NCI-H524 (cell line): ENCODE results near the gene ARMC3.

Source experiments
- DNase-seq, 2 experiments: peaks; one replicate each; lab custom pipeline; 2025; lab: John Stamatoyannopoulos, UW

ARMC3 gene

DNA sequence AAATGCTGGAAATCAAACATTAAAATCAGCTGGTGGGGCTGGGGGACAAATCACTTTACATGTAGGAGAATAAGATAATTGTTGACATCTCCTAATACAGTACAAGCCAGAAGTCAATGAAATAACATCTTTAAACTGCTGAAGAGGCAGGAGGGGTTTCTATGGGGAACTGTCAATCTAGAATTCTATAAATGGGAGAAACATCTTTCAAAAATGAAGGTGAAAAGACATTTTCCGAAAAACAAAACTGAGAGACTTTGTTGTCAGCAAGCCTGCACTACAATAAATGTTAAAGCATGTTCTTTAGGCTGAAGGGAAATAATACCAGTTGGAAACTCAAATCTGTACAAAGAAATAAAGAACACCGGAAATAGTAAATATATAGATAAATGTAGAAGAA is 150.3 kb downstream of the ARMC3 start:
- no peak for DNase-seq

DNA sequence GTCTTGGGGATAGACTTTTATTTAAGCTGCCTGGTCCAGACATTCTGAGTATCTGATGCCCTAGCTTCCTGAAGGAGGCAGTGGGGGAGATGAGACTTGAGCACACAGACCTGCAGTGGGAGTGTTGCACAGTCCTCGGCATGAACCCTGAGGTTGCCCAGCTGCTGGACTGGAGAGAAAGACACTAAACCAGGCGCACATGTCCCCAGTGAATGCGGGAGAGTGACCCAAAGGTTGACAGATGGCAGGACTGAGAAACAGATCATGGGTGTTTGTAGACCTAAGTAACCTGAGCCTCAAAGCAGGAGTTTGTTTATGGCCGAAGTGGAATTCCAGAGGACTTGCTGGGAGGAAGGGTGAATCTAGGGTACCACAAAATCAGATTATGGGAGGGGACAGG is 151.8 kb downstream of the ARMC3 start:
- DNase-seq: peak; percentile 6 to 50

DNA sequence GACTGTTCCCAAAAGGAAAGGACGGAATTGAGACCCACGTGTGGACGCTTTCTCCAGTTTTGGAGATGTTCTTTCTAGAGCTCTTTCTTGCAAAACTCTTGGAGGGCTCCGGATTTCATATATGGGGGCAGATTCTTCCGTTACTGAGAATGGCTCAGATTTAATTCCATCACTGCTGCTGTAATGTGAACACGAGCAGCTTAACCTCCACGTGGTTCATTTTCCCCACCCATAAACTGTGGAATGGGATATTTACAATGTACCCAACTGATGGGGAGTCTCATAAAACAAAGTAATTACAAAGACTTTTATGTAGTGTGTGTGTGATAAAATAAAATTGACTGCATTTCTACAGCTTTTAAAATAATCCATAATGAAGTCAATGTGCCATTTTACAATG is 152.4 kb downstream of the ARMC3 start:
- no peak for DNase-seq

DNA sequence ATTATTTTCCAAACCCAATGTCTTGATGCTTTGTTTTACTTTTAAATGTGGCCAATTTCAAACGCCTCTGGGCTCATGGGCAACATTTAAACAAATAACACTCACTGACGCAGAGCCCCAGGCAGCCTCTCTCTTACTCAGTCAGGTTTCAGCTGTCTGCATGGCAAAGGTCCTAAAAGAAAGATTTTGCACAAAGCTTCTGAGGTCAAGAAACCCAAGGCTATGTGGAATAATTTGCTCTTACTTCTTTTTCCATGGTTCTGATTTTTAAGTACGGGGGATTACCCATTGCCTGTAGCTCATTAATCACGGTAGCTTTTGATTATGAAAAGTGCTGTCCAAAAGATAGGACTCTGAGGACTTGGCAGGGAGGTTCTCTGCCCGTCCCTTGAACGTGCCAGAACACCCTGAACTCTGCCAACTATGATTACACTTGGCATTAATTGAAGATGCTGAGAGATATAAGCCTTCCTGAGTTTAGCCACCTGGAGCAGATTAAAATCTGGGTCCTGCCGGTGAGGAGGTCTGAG is 153.4 kb downstream of the ARMC3 start:
- DNase-seq: peak in 1 of 2 experiments; percentile 75

DNA sequence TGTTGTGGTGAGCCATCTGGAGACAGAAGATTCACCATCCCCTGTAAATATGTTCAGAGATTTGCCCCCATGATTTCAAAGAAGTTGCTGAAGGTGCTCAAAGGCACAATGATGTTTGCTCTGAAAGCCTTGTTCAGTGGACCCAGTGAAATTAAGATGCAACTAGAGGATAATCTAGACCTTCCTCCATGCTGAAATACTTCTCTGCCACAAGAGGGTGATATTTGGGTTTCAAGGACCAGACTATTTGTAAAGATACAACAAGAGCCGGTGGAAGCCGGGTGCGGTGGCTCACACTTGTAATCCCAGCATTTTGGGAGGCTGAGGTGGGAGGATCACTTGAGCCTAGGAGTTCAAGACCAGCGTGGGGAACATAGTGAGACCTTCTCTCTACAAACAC is 154.0 kb downstream of the ARMC3 start:
- DNase-seq: peak in 1 of 2 experiments; percentile 75
